HepG2 (cell line): ENCODE measurements around the gene MAP3K19. TPM values are rescaled to one million over a fixed set of nuclear protein-coding genes. Genes with fewer than 3 reads are reported as not detected.

Source experiments
- ATAC-seq: fragments of 200-7000 bp; cut with Tn5 transposase; 3 replicates; pipeline ENCODE4 v1.9.1; 2020; ENCODE audit warnings: mild to moderate bottlenecking, moderate library complexity
- BruUV-seq: library from RNA; stranded (reverse); fragments of 400-500 nt; replicated peaks from 2 replicates; lab custom pipeline; 2021; lab: Mats Ljungman, UMichigan
- CTCF ChIA-PET: fragments of 300-600 bp; formaldehyde crosslinking; extraction: SDS; loops from one replicate; lab custom pipeline; 2021; ENCODE audit warnings: low total read pairs, inconsistent platforms, low intra/inter-chr PET ratio; lab: Yijun Ruan, JAX
- POLR2A ChIA-PET: fragments of 350-600 bp; sonication (Branson Sonifier 250); formaldehyde crosslinking; loops from one replicate; lab custom pipeline; 2020; ENCODE audit warnings: antibody characterized with exemption, inconsistent platforms; lab: Yijun Ruan, JAX
- DNase-seq: peaks from one replicate; pipeline ENCODE4 v3.0.0-alpha.2; 2015; ENCODE audit warnings: low spot score
- FAIRE-seq: peaks from 3 replicates; lab custom pipeline; 2011; peaks lifted over from hg19 to GRCh38; lab: Jason Lieb, UNC
- H2AFZ ChIP-seq: one replicate; pipeline ENCODE4 v1.6.1; 2011; ENCODE audit warnings: low read length, inconsistent platforms
- H3K27ac ChIP-seq: fragments of 300-600 bp; 3 replicates; pipeline ENCODE4 v1.8.0; 2011; ENCODE audit warnings: mixed run types, mild to moderate bottlenecking, mixed read lengths, low read length, inconsistent platforms; ENCODE audit not compliant: insufficient read depth; ENCODE audit errors: extremely low read length
- H3K27me3 ChIP-seq, 2 experiments: fragments of 200-600 bp in 1 of 2; 2 replicates in 1 of 2; 3 replicates in 1 of 2; pipeline versions ENCODE4 v1.6.0 to v1.8.0; 2011; ENCODE audit warnings: low read length in 2 of 2, mild to moderate bottlenecking in 2 of 2, moderate library complexity in 2 of 2, inconsistent platforms in 1 of 2; ENCODE audit not compliant: insufficient read depth in 2 of 2, control insufficient read depth in 1 of 2
- H3K36me3 ChIP-seq, 2 experiments: fragments of 200-600 bp in 1 of 2; replicated peaks in 1 of 2; 2 replicates in 1 of 2; 3 replicates in 1 of 2; pipeline versions ENCODE4 v1.5.1 to v1.8.0; 2011; ENCODE audit warnings: low read length in 2 of 2, inconsistent platforms in 1 of 2; ENCODE audit not compliant: insufficient read depth in 2 of 2, control insufficient read depth in 1 of 2
- H3K4me1 ChIP-seq: 2 replicates; pipeline ENCODE4 v1.5.1; 2012; ENCODE audit warnings: low read length, inconsistent platforms; ENCODE audit not compliant: insufficient read depth
- H3K4me2 ChIP-seq: 2 replicates; pipeline ENCODE4 v1.6.0; 2011; ENCODE audit warnings: low read depth, low read length, inconsistent platforms
- H3K4me3 ChIP-seq, 3 experiments: fragments of 200-600 bp in 1 of 3; sonication (generic), shearing (Covaris generic) in 1 of 3; replicated peaks in 1 of 3; 2 replicates each; pipeline ENCODE4 v1.5.1; 2011 to 2016; ENCODE audit warnings: low read length in 3 of 3, inconsistent platforms in 2 of 3, low read depth in 2 of 3, mild to moderate bottlenecking in 2 of 3, control low read depth in 1 of 3, mixed read lengths in 1 of 3; ENCODE audit not compliant: insufficient read depth in 1 of 3
- H3K79me2 ChIP-seq: one replicate; pipeline ENCODE4 v1.6.1; 2011; ENCODE audit warnings: low read length, inconsistent platforms; ENCODE audit not compliant: insufficient read depth
- H3K9ac ChIP-seq: 2 replicates; pipeline ENCODE4 v1.6.0; 2011; ENCODE audit warnings: mild to moderate bottlenecking, low read depth, low read length, inconsistent platforms; ENCODE audit not compliant: insufficient read depth
- H3K9me3 ChIP-seq: 2 replicates; pipeline ENCODE4 v1.5.1; 2012; ENCODE audit warnings: mild to moderate bottlenecking, low read length
- H4K20me1 ChIP-seq: 2 replicates; pipeline ENCODE4 v1.6.0; 2011; ENCODE audit warnings: inconsistent platforms, mild to moderate bottlenecking, low read length, moderate library complexity; ENCODE audit not compliant: insufficient read depth
- KMT2A ChIP-seq: sonication (generic); formaldehyde crosslinking; IDR thresholded peaks from 2 replicates; pipeline ENCODE4 v1.4.0; 2020; ENCODE audit warnings: missing genetic modification reagents
- MAFK ChIP-seq, 2 experiments: IDR thresholded peaks in 1 of 2; conservative IDR thresholded peaks in 1 of 2; 2 replicates each; pipeline ENCODE4 v1.6.1; 2011; ENCODE audit warnings: improper control_type of control experiment in 2 of 2, low read length in 2 of 2
- NFYC ChIP-seq: IDR thresholded peaks from 2 replicates; pipeline ENCODE4 v1.6.1; 2016; ENCODE audit warnings: missing genetic modification reagents, missing compliant biosample characterization
- RBM22 ChIP-seq: fragments of 200-400 bp; formaldehyde crosslinking; optimal IDR thresholded peaks from 2 replicates; pipeline ENCODE3; 2017; ENCODE audit warnings: mild to moderate bottlenecking, low read length, moderate library complexity
- SRY ChIP-seq: sonication (generic); formaldehyde crosslinking; IDR thresholded peaks from 2 replicates; pipeline ENCODE4 v1.8.0; 2022; ENCODE audit warnings: mild to moderate bottlenecking, missing genetic modification reagents
- TBP ChIP-seq: sonication (generic); formaldehyde crosslinking; IDR thresholded peaks from 2 replicates; pipeline ENCODE4 v1.5.0; 2020; ENCODE audit warnings: missing genetic modification reagents
- XRCC5 ChIP-seq: fragments of 200-400 bp; formaldehyde crosslinking; optimal IDR thresholded peaks from 2 replicates; pipeline ENCODE3; 2017; ENCODE audit warnings: mild to moderate bottlenecking, low read length
- ZNF24 ChIP-seq: fragments of 450-650 bp; IDR thresholded peaks from 2 replicates; pipeline ENCODE4 v1.6.1; 2017; ENCODE audit warnings: antibody characterized with exemption, mild to moderate bottlenecking
- WGBS: methylation state at CpG from one replicate; pipeline ENCODE4 v1.1.6; 2017; ENCODE audit warnings: low lambda C conversion rate; 5-methylcytosine and 5-hydroxymethylcytosine counted together
- in situ Hi-C: cut with HindIII; loops from 2 replicates; pipeline ENCODE4 v1.10.0; 2017; ENCODE audit warnings: low pct_unique_long_range_greater_than_20kb; ENCODE audit not compliant: extremely low pct_ligation_motif_present
- intact Hi-C: fragments of 100-400 bp; cut with micrococcal nuclease; formaldehyde crosslinking; loops from one replicate; pipeline ENCODE4 v1.10.0; 2022; ENCODE audit not compliant: unreplicated experiment
- polyA plus RNA-seq, 8 experiments: library from polyadenylated mRNA; depleted of rRNA in 3 of 8; stranded (reverse) in 7 of 8; unstranded in 1 of 8; fragments of >200 nt; fragmentation: Illumina TruSeq in 4 of 8; extraction: Trizol in 4 of 8; gene quantifications; 2 replicates each; pipeline versions ENCODE4 v1.2.1 to v1.2.3, GENCODE V29; 2011 to 2016; ENCODE audit warnings: low read depth in 4 of 8, missing spikeins in 1 of 8, mixed read lengths in 1 of 8; ENCODE audit not compliant: insufficient read depth in 1 of 8
- total RNA-seq, 5 experiments: library from RNA; depleted of rRNA; stranded (reverse); fragments of >200 nt; fragmentation: Illumina TruSeq; extraction: Trizol; gene quantifications; 2 replicates each; pipeline ENCODE4 v1.2.3, GENCODE V29; 2016; ENCODE audit warnings: low read depth in 1 of 5
- TF ChIP-seq, protein P1 (sequence below): sonication (generic); formaldehyde crosslinking; conservative IDR thresholded peaks from 2 replicates; pipeline ENCODE4 v1.4.0; 2020; ENCODE audit warnings: mild to moderate bottlenecking, missing genetic modification reagents, moderate library complexity

MAP3K19 gene
- total and polyA plus RNA-seq, 2 of the 13 experiments (the other 11 are each of a cell fraction or from before 2014, with no cell fraction given): not detected

DNA sequence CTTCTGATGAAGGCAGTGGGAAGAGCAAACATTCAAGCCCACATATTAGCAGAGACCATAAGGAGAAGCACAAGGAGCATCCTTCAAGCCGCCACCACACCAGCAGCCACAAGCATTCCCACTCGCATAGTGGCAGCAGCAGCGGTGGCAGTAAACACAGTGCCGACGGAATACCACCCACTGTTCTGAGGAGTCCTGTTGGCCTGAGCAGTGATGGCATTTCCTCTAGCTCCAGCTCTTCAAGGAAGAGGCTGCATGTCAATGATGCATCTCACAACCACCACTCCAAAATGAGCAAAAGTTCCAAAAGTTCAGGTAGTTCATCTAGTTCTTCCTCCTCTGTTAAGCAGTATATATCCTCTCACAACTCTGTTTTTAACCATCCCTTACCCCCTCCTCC is 93.2 kb downstream of the MAP3K19 start:
- TF ChIP-seq RBM22 (peak; percentile 81), ZNF24 (no peak)
- TF ChIP-seq, all 625 proteins: peak for 1
- Histone ChIP-seq H3K9ac (no peak overlapping the region), H3K4me3 (no peak overlapping the region), H3K79me2 (peaks cover 2% of the 10 kb centered on the region), H3K36me3 (peaks cover 16 to 72% of the 10 kb centered on the region in 2 experiments), H3K27me3 (no peaks in the 10 kb centered on the region), H3K4me1 (peaks cover 38% of the 10 kb centered on the region), H3K27ac (no peak overlapping the region), H2AFZ (no peak overlapping the region), H4K20me1 (no peaks in the 10 kb centered on the region; the same call in 1 of the 2 replicates), H3K9me3 (no peaks in the 10 kb centered on the region), H3K4me2 (no peak overlapping the region)
- ChIA-PET CTCF (no interaction called here), POLR2A (no interaction called here)
- WGBS: 100% methylated on average over 2 of the region's 5 CpGs
- BruUV-seq: TSS peak; percentile 1
- FAIRE-seq (no peak), ATAC-seq (no peak), DNase-seq (no peak)
- intact Hi-C loops (no loop called here), in situ Hi-C loops (no loop called here)

DNA sequence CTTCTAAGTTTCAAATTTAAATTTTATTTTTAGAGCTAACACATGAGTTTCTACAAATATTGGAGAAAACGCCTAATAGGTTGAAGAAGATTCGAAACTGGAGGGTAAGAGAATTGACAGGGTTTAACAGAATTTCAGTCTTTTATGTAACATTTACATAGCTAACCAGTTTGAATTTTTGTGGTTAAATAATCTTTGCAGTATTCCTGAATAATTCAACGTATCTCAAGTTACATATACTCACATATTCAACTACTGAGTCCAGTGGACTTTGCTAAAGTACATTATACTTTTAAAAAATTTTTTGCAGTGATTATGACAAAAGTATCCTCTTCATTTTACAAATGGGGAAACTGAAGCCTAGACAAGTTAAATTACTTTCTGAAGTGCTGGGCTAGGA is 94.6 kb downstream of the MAP3K19 start:
- Histone ChIP-seq H3K27ac (no peak overlapping the region), H4K20me1 (no peaks in the 10 kb centered on the region; the same call in 1 of the 2 replicates)
- 97% methylated on average over 3 of the region's 3 CpGs for WGBS
- TF ChIP-seq SRY (no peak), TBP (CRISPR knock-in tag) (no peak), NFYC (CRISPR knock-in tag) (no peak), XRCC5 (no peak), KMT2A (CRISPR knock-in tag) (no peak), MAFK (conservative IDR thresholded peaks at IDR 0.05 in 1 of 2, IDR thresholded peaks at IDR 0.05 in 1 of 2; ENCODE audit: low read length in 2 of 2) (no peak)
- TF ChIP-seq, protein P1, sequence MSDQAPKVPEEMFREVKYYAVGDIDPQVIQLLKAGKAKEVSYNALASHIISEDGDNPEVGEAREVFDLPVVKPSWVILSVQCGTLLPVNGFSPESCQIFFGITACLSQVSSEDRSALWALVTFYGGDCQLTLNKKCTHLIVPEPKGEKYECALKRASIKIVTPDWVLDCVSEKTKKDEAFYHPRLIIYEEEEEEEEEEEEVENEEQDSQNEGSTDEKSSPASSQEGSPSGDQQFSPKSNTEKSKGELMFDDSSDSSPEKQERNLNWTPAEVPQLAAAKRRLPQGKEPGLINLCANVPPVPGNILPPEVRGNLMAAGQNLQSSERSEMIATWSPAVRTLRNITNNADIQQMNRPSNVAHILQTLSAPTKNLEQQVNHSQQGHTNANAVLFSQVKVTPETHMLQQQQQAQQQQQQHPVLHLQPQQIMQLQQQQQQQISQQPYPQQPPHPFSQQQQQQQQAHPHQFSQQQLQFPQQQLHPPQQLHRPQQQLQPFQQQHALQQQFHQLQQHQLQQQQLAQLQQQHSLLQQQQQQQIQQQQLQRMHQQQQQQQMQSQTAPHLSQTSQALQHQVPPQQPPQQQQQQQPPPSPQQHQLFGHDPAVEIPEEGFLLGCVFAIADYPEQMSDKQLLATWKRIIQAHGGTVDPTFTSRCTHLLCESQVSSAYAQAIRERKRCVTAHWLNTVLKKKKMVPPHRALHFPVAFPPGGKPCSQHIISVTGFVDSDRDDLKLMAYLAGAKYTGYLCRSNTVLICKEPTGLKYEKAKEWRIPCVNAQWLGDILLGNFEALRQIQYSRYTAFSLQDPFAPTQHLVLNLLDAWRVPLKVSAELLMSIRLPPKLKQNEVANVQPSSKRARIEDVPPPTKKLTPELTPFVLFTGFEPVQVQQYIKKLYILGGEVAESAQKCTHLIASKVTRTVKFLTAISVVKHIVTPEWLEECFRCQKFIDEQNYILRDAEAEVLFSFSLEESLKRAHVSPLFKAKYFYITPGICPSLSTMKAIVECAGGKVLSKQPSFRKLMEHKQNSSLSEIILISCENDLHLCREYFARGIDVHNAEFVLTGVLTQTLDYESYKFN (CRISPR knock-in tag): no peak
- TF ChIP-seq, all 625 proteins: peak for 0
- Histone ChIP-seq H3K4me1 (peaks cover 29% of the 10 kb centered on the region), H3K4me3 (no peak overlapping the region), H3K27me3 (no peaks in the 10 kb centered on the region), H2AFZ (no peak overlapping the region), H3K9ac (no peak overlapping the region), H3K79me2 (peaks cover 2% of the 10 kb centered on the region), H3K36me3 (peaks cover 19 to 86% of the 10 kb centered on the region in 2 experiments), H3K4me2 (no peak overlapping the region), H3K9me3 (no peaks in the 10 kb centered on the region)
- in situ Hi-C loops (no loop called here), intact Hi-C loops (no loop called here)
- BruUV-seq: no TSS peak
- no peak for DNase-seq
- ChIA-PET CTCF (no interaction called here), POLR2A (no interaction called here)
- no peak for FAIRE-seq
- no peak for ATAC-seq
